Putamen (tissue), 1 donor: ENCODE data around the gene LRP1B.
A peak's percentile ranks its signal among the peaks of the same experiment; 100 is the strongest.
"Not testable (repeated sequence)": the region's sequence is repeated elsewhere in the genome, so short reads cannot be mapped to it uniquely, and the experiment has no call there.

Source experiments
- DNase-seq: peaks from one replicate; pipeline ENCODE4 v3.0.0-alpha.2; 2016; ENCODE audit warnings: low spot score

The LRP1B gene

GRCh38 chr2:141027221-141027620 lies 1103.6 kb downstream of the LRP1B start:
- no peak for DNase-seq

DNA sequence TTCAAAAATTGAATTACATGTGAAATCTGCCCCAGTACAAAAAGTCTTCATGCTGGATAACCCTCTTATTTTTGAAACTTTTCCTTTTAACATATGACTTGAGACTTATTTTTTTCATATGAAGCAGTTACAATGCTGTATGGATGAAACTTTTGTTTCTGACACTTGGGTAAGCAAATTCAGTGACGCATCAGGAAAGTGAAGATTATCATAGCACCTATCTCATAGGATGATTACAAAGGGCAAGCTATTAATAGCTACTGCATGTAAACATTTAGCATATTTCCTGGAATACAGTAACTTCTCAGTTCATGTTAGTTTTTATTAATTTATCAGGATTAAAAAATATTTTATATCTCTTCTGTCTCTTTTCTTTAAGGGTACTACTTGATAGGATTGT lies 1109.2 kb downstream of the LRP1B start:
- no peak for DNase-seq

DNA sequence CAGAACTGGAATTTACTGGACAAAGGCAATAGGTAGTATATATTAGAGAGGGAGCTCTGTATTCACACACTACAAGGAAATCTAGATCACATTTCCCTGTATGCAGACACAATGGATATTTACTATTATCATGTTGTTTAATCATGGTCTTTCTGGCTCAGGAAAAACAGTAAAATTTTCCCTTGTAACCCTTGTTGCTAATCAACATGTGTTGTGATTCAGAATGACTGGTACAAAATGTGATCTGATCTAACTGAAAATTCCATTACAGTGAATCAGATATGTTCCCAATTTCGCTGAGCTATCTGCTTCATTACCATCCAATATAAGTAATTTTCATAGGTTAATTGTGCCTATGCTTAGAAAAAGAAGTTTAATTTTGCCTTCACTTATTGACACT lies 1109.7 kb downstream of the LRP1B start:
- no peak for DNase-seq

DNA sequence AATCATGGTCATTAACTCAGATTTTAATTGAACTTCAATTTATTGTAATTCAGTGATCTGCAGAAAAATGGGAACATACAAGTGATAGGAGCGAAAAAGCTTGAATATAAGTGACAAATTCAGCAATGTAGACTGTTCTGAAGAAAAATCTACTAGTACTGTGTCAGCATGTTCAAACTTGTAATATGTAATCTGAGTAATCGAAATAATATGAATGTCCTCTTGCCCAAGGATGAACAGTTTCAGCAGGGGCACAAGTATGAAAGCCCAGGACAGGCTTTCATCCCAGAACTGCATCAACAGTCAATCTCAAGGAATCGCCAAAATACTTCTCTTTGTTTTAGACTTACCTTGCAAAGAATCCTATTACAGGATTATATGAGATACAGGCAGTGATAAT lies 1110.5 kb downstream of the LRP1B start:
- DNase-seq = no peak

DNA sequence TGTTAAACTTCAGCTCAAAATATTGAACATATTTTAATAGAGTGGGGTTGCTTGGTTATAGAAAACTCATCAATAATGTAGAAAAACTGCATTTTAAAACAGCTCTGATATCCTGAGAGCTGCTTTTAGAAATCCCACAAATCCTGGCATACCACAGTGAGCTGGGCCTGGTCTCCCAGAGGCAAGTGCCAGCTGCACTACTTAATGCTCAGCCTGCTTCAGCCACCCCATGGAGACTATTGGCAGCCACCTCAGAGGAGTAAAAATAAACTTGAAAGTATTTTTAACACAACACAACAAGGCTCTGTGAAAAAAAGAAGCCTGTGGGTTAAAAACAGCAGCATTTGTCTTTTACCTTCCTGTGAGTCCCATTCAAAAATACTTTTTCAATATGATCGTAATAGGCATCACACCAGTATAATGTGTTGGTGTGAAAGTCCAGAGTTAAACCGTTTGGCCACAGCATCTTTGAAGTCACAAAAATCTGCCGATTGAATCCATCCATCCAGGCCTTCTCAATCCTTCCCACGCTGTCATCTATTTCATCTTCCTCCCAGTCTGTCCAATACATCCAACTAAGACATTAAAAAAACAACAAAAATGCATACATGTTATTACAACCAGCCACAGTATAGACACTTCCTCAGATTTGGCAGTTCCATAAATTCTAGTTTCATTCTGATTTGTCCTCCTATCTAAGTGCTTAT lies 1115.3 kb downstream of the LRP1B start:
- DNase-seq = peak; percentile 56

GRCh38 chr2:141003967-141004657 lies 1126.7 kb downstream of the LRP1B start:
- DNase-seq = no peak

DNA sequence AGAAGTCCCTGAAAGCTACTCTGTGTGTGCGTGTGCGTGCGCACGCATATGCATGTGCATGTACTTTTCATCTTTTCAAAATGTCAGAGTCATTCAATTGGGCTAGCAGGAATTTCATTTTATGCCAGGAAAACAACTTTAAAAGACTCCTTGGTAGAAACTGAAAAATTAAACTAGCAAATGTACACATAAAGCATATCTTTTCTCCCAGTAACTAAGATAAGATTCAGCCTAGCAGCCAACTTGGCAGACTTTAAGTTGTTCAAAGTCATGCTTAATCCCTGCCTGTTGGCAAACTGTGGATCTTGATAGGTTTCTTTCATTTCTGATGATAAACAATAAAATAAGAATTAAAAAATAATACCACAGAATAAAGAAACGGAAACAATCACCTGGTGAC lies 1129.1 kb downstream of the LRP1B start:
- no peak for DNase-seq

- DNase-seq = no peak
These were observed 1132.2 kb downstream of the LRP1B start for GRCh38 chr2:140998577-140998976.

DNA sequence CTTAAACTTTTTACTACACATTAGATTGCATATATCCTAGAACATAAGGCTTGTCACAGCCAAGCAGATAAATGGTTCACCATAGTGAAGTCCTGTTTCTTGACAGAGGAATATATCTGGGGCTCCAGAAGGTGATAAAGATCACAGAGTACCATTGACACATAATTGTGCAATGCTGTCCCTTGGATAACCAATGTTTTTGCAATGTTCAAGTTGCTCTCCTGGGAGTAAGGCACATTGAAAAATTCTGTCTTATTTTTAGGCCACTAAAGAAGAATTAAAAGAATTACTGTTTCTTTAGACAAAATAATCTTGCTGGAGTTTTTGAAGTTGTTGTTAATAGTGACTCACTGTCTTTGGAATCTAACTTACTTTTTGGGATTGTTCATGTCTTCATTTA lies 1132.8 kb downstream of the LRP1B start:
- no peak for DNase-seq

DNA sequence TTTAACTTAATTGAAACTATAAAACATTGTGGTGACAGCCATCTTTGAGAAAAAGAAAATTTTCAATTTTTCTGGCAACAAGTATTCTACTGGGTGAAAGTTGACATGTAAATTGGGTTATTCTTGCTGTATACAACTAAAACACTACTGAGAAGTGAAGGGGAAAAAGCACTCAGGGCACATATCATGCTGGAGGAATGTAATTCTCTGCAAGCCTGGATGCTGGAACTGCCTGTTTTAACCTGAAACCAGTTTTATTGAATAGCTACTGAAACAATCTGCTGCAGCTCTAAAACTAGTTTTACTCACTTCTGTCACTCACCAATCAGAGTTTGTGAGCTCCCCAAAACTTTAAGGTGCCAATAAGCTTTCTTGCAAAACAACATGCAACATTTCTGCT lies 1136.0 kb downstream of the LRP1B start:
- DNase-seq = no peak

GRCh38 chr2:140990416-140990815 lies 1140.4 kb downstream of the LRP1B start:
- DNase-seq = no peak

DNA sequence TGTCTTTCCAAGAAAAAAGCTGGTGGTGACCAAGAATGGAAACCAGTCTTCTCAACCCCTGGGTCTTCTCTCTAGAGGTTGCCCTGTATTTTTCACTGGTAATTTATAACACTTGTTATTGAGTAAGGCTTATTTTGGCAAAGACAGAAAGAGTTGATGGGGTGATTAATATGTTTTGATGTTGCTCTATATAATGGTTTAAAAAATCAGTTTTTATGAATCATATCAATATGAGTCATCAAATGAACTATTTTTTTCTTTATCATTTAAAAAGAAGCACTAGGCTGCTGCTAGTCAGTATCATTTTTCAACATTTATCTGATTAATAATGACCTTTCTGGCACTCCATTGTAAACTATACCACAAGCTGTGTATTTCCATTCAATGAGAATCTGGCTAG lies 1142.2 kb downstream of the LRP1B start:
- DNase-seq = no peak

GRCh38 chr2:140986456-140986855 lies 1144.4 kb downstream of the LRP1B start:
- DNase-seq = no peak

- no peak for DNase-seq
These were observed 1155.6 kb downstream of the LRP1B start for GRCh38 chr2:140975237-140975636.

GRCh38 chr2:140972724-140973123 lies 1158.1 kb downstream of the LRP1B start:
- no peak for DNase-seq

DNA sequence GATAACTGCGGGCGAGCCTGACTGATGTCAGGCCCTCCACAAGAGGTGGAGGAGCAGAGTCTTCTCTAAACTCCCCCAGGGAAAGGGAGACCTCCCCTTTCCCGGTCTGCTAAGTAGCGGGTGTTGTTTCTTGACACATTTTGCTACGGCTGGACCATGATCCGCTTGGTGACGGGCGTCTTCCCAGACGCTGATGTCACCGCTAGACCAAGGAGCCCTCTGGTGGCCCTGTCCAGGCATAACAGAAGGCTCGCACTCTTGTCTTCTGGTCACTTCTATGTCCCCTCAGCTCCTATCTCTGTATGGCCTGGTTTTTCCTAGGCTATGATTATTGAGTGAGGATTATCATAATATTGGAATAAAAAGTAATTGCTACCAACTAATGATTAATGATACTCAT lies 1166.5 kb downstream of the LRP1B start:
- DNase-seq = not testable (repeated sequence)

GRCh38 chr2:140949932-140950331 lies 1180.9 kb downstream of the LRP1B start:
- no peak for DNase-seq

GRCh38 chr2:140947236-140947635 lies 1183.6 kb downstream of the LRP1B start:
- no peak for DNase-seq

DNA sequence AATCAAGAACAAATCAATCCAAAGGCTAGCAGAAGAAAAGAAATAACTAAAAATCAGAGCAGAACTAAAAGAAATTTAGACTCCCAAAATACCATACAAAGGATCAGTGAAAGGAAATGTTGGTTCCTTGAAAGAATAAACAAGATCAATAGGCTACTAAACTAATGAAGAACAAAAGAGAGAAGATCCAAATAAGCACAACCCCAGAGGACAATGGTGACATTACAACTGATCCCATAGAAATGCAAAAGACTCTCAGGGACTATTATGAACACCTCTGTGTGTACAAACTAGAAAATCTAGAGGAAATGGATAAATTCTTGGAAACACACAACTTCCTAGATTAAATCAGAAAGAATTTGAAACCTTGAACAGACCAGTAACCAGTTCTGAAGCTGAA lies 1186.9 kb downstream of the LRP1B start:
- DNase-seq = no peak

GRCh38 chr2:140942284-140942683 lies 1188.5 kb downstream of the LRP1B start:
- no peak for DNase-seq

GRCh38 chr2:140929849-140930248 lies 1201.0 kb downstream of the LRP1B start:
- no peak for DNase-seq

DNA sequence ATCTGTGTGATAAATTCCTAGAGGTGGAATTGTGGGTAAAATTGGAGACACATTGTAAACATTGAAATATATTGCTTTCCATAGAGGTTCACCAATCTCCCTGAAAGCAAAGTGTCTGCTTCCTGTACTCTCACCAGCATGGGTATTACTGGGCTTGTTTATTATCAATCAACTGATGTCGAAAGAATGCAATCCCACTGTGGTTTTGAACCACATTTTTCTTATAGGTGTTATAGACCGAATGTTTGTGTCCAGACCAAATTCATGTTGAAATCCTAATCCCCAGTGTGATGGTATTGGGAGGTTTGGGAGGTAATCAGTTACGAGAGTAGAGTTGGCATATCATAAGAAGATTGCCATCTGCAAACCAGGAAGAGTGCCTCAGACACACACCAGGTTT lies 1212.4 kb downstream of the LRP1B start:
- DNase-seq = no peak

DNA sequence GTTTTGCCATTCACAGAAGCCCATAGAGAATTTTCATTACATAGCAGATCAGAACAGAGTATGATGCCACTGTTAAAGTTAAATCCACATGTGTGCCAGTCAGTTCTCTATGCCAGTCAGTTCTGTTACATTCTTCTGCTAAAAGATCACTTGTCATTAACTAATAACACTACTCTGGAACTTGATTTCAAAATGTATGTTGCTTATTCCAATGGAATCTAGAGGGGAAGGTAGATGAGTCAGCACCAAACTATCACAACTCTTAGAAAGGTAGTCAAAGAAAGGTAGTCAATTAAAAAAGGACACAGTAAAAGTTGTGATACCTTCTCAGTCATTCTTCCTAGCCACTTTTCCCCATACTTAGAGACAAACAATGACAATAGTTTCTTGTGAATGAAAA lies 1214.4 kb downstream of the LRP1B start:
- no peak for DNase-seq

- DNase-seq = no peak
These were observed 1220.1 kb downstream of the LRP1B start for GRCh38 chr2:140910683-140911082.
